Mammary epithelial cell (primary cell): ENCODE measurements around the gene PXYLP1.

Experiments
- EZH2 ChIP-seq: IDR thresholded peaks from 2 replicates; pipeline ENCODE4 v1.6.1; 2012; ENCODE audit warnings: low read length, inconsistent platforms, borderline replicate concordance
- TF ChIP-seq, protein P1 (sequence below), 2 donors: IDR thresholded peaks in 1 of 2; conservative IDR thresholded peaks in 1 of 2; 2 replicates each; pipeline ENCODE4 v1.5.1; 2011 to 2012; ENCODE audit warnings: inconsistent platforms in 2 of 2, low read length in 2 of 2, mild to moderate bottlenecking in 2 of 2, control low read depth in 1 of 2, low read depth in 1 of 2; ENCODE audit not compliant: insufficient read depth in 1 of 2; ENCODE audit errors: extremely low read depth in 1 of 2

DNA sequence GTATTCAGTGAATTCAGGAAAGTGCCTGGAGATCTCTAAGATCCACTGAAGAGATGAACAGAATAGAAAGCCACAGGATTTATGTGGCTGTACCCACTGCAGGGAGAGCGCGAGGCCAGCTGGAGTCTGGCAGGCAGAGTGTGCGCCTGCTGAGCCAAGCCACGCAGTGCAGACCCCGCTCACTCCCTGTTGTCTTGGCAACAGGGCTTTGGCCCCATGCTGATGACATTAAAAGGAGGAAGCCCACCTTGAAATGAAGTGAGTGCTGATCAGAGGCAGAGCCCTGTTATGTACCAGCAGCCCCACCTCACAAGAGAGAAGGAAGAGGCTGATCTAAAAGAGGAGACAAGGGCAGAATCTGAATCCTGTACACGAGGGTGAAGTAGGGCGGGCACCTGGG lies 36.7 kb downstream of the PXYLP1 start:
- TF ChIP-seq, protein P1, sequence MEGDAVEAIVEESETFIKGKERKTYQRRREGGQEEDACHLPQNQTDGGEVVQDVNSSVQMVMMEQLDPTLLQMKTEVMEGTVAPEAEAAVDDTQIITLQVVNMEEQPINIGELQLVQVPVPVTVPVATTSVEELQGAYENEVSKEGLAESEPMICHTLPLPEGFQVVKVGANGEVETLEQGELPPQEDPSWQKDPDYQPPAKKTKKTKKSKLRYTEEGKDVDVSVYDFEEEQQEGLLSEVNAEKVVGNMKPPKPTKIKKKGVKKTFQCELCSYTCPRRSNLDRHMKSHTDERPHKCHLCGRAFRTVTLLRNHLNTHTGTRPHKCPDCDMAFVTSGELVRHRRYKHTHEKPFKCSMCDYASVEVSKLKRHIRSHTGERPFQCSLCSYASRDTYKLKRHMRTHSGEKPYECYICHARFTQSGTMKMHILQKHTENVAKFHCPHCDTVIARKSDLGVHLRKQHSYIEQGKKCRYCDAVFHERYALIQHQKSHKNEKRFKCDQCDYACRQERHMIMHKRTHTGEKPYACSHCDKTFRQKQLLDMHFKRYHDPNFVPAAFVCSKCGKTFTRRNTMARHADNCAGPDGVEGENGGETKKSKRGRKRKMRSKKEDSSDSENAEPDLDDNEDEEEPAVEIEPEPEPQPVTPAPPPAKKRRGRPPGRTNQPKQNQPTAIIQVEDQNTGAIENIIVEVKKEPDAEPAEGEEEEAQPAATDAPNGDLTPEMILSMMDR (conservative IDR thresholded peaks at IDR 0.05 in 1 of 2, IDR thresholded peaks at IDR 0.05 in 1 of 2; ENCODE audit: extremely low read depth in 1 of 2, insufficient read depth in 1 of 2, low read depth in 1 of 2, low read length in 2 of 2): no peak
- TF ChIP-seq EZH2: no peak
